Right renal pelvis (tissue), 4 donors: ENCODE results near the gene RFC1. TPM values are rescaled to one million over a fixed set of nuclear protein-coding genes. Genes with fewer than 3 reads are reported as not detected.
"Not testable (repeated sequence)": the region's sequence is repeated elsewhere in the genome, so short reads cannot be mapped to it uniquely, and the experiment has no call there.

Experiments
- DNase-seq, 4 donors: peaks; one replicate each; pipeline ENCODE4 v3.0.0-alpha.2; 2013; ENCODE audit warnings: low read depth in 4 of 4, low spot score in 3 of 4, missing footprints in 1 of 4
- polyA plus RNA-seq, 4 donors: library from polyadenylated mRNA; unstranded; fragments of 120-200 nt; gene quantifications; one replicate each; pipeline ENCODE4 v1.2.1, GENCODE V29; 2013; ENCODE audit not compliant: insufficient read length in 4 of 4

The RFC1 gene
- polyA plus RNA-seq, 4 donors, result 67.0 to 83.3 (median 82.0) TPM

GRCh38 chr4:39319676-39320075 is 46.5 kb downstream of the RFC1 start:
- no peak for DNase-seq

GRCh38 chr4:39312816-39313215 is 53.3 kb downstream of the RFC1 start:
- no peak for DNase-seq

GRCh38 chr4:39308611-39309010 is 57.6 kb downstream of the RFC1 start:
- DNase-seq, result no peak

GRCh38 chr4:39305912-39306677 is 60.1 kb downstream of the RFC1 start:
- no peak for DNase-seq

GRCh38 chr4:39304651-39305050 is 61.5 kb downstream of the RFC1 start:
- no peak for DNase-seq

- DNase-seq, result no peak
Observed at GRCh38 chr4:39303871-39304270, 62.3 kb downstream of the RFC1 start.

GRCh38 chr4:39302901-39303300 is 63.3 kb downstream of the RFC1 start:
- no peak for DNase-seq

GRCh38 chr4:39295784-39296183 is 70.4 kb downstream of the RFC1 start:
- DNase-seq, result no peak

- DNase-seq, result not testable (repeated sequence)
Observed at GRCh38 chr4:39292433-39292832, 73.7 kb downstream of the RFC1 start.

GRCh38 chr4:39291686-39292085 is 74.5 kb downstream of the RFC1 start:
- no peak for DNase-seq

GRCh38 chr4:39287223-39287622 is 78.9 kb downstream of the RFC1 start:
- no peak for DNase-seq

- no peak for DNase-seq
Observed at GRCh38 chr4:39286263-39286662, 79.9 kb downstream of the RFC1 start.

GRCh38 chr4:39285853-39286252 is 80.3 kb downstream of the RFC1 start:
- no peak for DNase-seq

GRCh38 chr4:39285111-39285795 is 80.9 kb downstream of the RFC1 start:
- DNase-seq, result no peak

- DNase-seq, result no peak
Observed at GRCh38 chr4:39280770-39281169, 85.4 kb downstream of the RFC1 start.

GRCh38 chr4:39279416-39279815 is 86.7 kb downstream of the RFC1 start:
- DNase-seq, result no peak

GRCh38 chr4:39278476-39278875 is 87.7 kb downstream of the RFC1 start:
- no peak for DNase-seq

- DNase-seq, result not testable (repeated sequence)
Observed at GRCh38 chr4:39277661-39278060, 88.5 kb downstream of the RFC1 start.

GRCh38 chr4:39274503-39274902 is 91.7 kb downstream of the RFC1 start:
- no peak for DNase-seq

GRCh38 chr4:39263895-39264294 is 102.3 kb downstream of the RFC1 start:
- no peak for DNase-seq

- no peak for DNase-seq
Observed at GRCh38 chr4:39259571-39260330, 106.4 kb downstream of the RFC1 start.
